HepG2 (cell line): ENCODE measurements around the gene EMILIN3. TPM values are rescaled to one million over a fixed set of nuclear protein-coding genes. Genes with fewer than 3 reads are reported as not detected.

Experiments used
- AHR ChIP-seq: IDR thresholded peaks from 2 replicates; pipeline ENCODE4 v1.6.1; 2018; ENCODE audit warnings: missing genetic modification reagents, missing compliant biosample characterization
- EEA1 ChIP-seq: sonication (generic); formaldehyde crosslinking; IDR thresholded peaks from 2 replicates; pipeline ENCODE4 v1.5.1; 2020; ENCODE audit warnings: mild to moderate bottlenecking, missing genetic modification reagents, borderline replicate concordance
- FOXA1 ChIP-seq, 2 experiments: fragments of 450-650 bp in 1 of 2; sonication (generic) in 1 of 2; formaldehyde crosslinking in 1 of 2; IDR thresholded peaks; 2 replicates each; pipeline versions ENCODE4 v1.4.0 to v1.6.1; 2016 to 2020; ENCODE audit warnings: missing genetic modification reagents in 1 of 2
- GATA4 ChIP-seq: sonication (generic); IDR thresholded peaks from 2 replicates; pipeline ENCODE4 v1.6.1; 2016; ENCODE audit warnings: antibody characterized with exemption, low read depth, borderline replicate concordance
- HNRNPLL ChIP-seq: fragments of 200-400 bp; formaldehyde crosslinking; IDR thresholded peaks from 2 replicates; pipeline ENCODE4 v1.6.1; 2017; ENCODE audit warnings: mild to moderate bottlenecking, low read depth, low read length; ENCODE audit not compliant: poor library complexity, severe bottlenecking
- IRF9 ChIP-seq: sonication (generic); formaldehyde crosslinking; IDR thresholded peaks from 2 replicates; pipeline ENCODE4 v1.8.0; 2022; ENCODE audit warnings: missing genetic modification reagents, mild to moderate bottlenecking, borderline replicate concordance
- MYC ChIP-seq: sonication (generic); formaldehyde crosslinking; IDR thresholded peaks from 2 replicates; pipeline ENCODE4 v1.9.0; 2021; ENCODE audit warnings: missing genetic modification reagents, borderline replicate concordance
- NBN ChIP-seq: fragments of 450-650 bp; conservative IDR thresholded peaks from 2 replicates; pipeline ENCODE4 v1.6.1; 2017
- NCOA2 ChIP-seq: sonication (generic); formaldehyde crosslinking; IDR thresholded peaks from 2 replicates; pipeline ENCODE4 v1.8.0; 2022; ENCODE audit warnings: inconsistent platforms
- NFATC3 ChIP-seq: sonication (generic); formaldehyde crosslinking; IDR thresholded peaks from 2 replicates; pipeline ENCODE4 v1.5.1; 2020; ENCODE audit warnings: mild to moderate bottlenecking, missing genetic modification reagents
- NRL ChIP-seq: sonication (generic); formaldehyde crosslinking; IDR thresholded peaks from 2 replicates; pipeline ENCODE4 v1.5.0; 2020; ENCODE audit warnings: missing genetic modification reagents, mild to moderate bottlenecking, moderate library complexity, borderline replicate concordance
- PRDM4 ChIP-seq: sonication (generic); formaldehyde crosslinking; IDR thresholded peaks from 2 replicates; pipeline ENCODE4 v1.9.0; 2021; ENCODE audit warnings: missing genetic modification reagents, borderline replicate concordance
- SRY ChIP-seq: sonication (generic); formaldehyde crosslinking; IDR thresholded peaks from 2 replicates; pipeline ENCODE4 v1.8.0; 2022; ENCODE audit warnings: mild to moderate bottlenecking, missing genetic modification reagents
- ZFP1 ChIP-seq: IDR thresholded peaks from 2 replicates; pipeline ENCODE4 v1.6.1; 2016
- ZFP41 ChIP-seq: sonication (generic); formaldehyde crosslinking; IDR thresholded peaks from 2 replicates; pipeline ENCODE4 v1.4.0; 2020; ENCODE audit warnings: mild to moderate bottlenecking, missing genetic modification reagents, borderline replicate concordance
- ZFP82 ChIP-seq: sonication (generic); formaldehyde crosslinking; IDR thresholded peaks from 2 replicates; pipeline ENCODE4 v1.5.1; 2020; ENCODE audit warnings: mild to moderate bottlenecking, missing genetic modification reagents, borderline replicate concordance
- ZNF451 ChIP-seq: sonication (generic); formaldehyde crosslinking; IDR thresholded peaks from 2 replicates; pipeline ENCODE4 v1.5.0; 2020; ENCODE audit warnings: mild to moderate bottlenecking, missing genetic modification reagents
- ZNF484 ChIP-seq: sonication (generic); formaldehyde crosslinking; IDR thresholded peaks from 2 replicates; pipeline ENCODE4 v1.5.1; 2020; ENCODE audit warnings: mild to moderate bottlenecking, low read depth, missing genetic modification reagents, borderline replicate concordance
- ZNF549 ChIP-seq: sonication (generic); formaldehyde crosslinking; IDR thresholded peaks from 2 replicates; pipeline ENCODE4 v1.5.0; 2020; ENCODE audit warnings: missing genetic modification reagents
- ZNF556 ChIP-seq: sonication (generic); formaldehyde crosslinking; IDR thresholded peaks from 2 replicates; pipeline ENCODE4 v1.4.0; 2020; ENCODE audit warnings: mild to moderate bottlenecking, missing genetic modification reagents, borderline replicate concordance
- ZNF616 ChIP-seq: sonication (generic); formaldehyde crosslinking; IDR thresholded peaks from 2 replicates; pipeline ENCODE4 v1.5.0; 2020; ENCODE audit warnings: low read depth, mild to moderate bottlenecking, missing genetic modification reagents
- ZNF761 ChIP-seq: sonication (generic); formaldehyde crosslinking; conservative IDR thresholded peaks from 2 replicates; pipeline ENCODE4 v1.4.0; 2020; ENCODE audit warnings: mild to moderate bottlenecking, missing genetic modification reagents
- ZNF788 ChIP-seq: sonication (generic); formaldehyde crosslinking; IDR thresholded peaks from 2 replicates; pipeline ENCODE4 v1.5.0; 2020; ENCODE audit warnings: mild to moderate bottlenecking, missing genetic modification reagents, borderline replicate concordance
- ZNF839 ChIP-seq: sonication (generic); formaldehyde crosslinking; IDR thresholded peaks from 2 replicates; pipeline ENCODE4 v1.4.0; 2020; ENCODE audit warnings: missing genetic modification reagents, mild to moderate bottlenecking, borderline replicate concordance
- polyA plus RNA-seq, 8 experiments: library from polyadenylated mRNA; depleted of rRNA in 3 of 8; stranded (reverse) in 7 of 8; unstranded in 1 of 8; fragments of >200 nt; fragmentation: Illumina TruSeq in 4 of 8; extraction: Trizol in 4 of 8; gene quantifications; 2 replicates each; pipeline versions ENCODE4 v1.2.1 to v1.2.3, GENCODE V29; 2011 to 2016; ENCODE audit warnings: low read depth in 4 of 8, missing spikeins in 1 of 8, mixed read lengths in 1 of 8; ENCODE audit not compliant: insufficient read depth in 1 of 8
- total RNA-seq, 5 experiments: library from RNA; depleted of rRNA; stranded (reverse); fragments of >200 nt; fragmentation: Illumina TruSeq; extraction: Trizol; gene quantifications; 2 replicates each; pipeline ENCODE4 v1.2.3, GENCODE V29; 2016; ENCODE audit warnings: low read depth in 1 of 5
- TF ChIP-seq, protein P1 (sequence below): IDR thresholded peaks from 2 replicates; pipeline ENCODE4 v1.6.1; 2016; ENCODE audit warnings: missing genetic modification reagents, missing compliant biosample characterization

EMILIN3 gene
- total and polyA plus RNA-seq, 2 of the 13 experiments (the other 11 are each of a cell fraction or from before 2014, with no cell fraction given), result 0.25 to 0.29 TPM

GRCh38 chr20:41340327-41341055 lies 26.1 kb downstream of the EMILIN3 start, which contains the start of gene LPIN3 (continued):
- TF ChIP-seq IRF9 (CRISPR knock-in tag) (peak; percentile 65; the same call in 1 of the 2 replicates), NCOA2 (CRISPR knock-in tag) (peak; percentile 26; the same call in 1 of the 2 replicates), NRL (peak; percentile 66), EEA1 (CRISPR knock-in tag) (0 out of 2 replicates have a peak, but pooled peaks have one; percentile 14), NFATC3 (CRISPR knock-in tag) (no peak), ZFP82 (peak; percentile 97), ZFP1 (CRISPR knock-in tag) (no peak; the same call in 1 of the 2 replicates), ZNF839 (CRISPR knock-in tag) (0 out of 2 replicates have a peak, but pooled peaks have one; percentile 25), ZNF549 (no peak), SRY (CRISPR knock-in tag) (peak; percentile 71), FOXA1 (IDR thresholded peaks at IDR 0.05) (no peak), FOXA1 (CRISPR knock-in tag; IDR thresholded peaks at IDR 0.05) (no peak), ZNF451 (CRISPR knock-in tag) (no peak), ZNF788 (CRISPR knock-in tag) (0 out of 2 replicates have a peak, but pooled peaks have one; percentile 18), PRDM4 (CRISPR knock-in tag) (no peak), ZNF484 (CRISPR knock-in tag) (no peak), AHR (CRISPR knock-in tag) (0 out of 2 replicates have a peak, but pooled peaks have one; percentile 29), MYC (CRISPR knock-in tag) (peak; percentile 72; the same call in 1 of the 2 replicates), ZNF556 (peak; percentile 52; the same call in 1 of the 2 replicates), GATA4 (no peak), HNRNPLL (no peak), ZNF761 (CRISPR knock-in tag) (peak; percentile 13; the same call in 1 of the 2 replicates), ZFP41 (CRISPR knock-in tag) (no peak), ZNF616 (CRISPR knock-in tag) (no peak; the same call in 1 of the 2 replicates), NBN (no peak)
- TF ChIP-seq, protein P1, sequence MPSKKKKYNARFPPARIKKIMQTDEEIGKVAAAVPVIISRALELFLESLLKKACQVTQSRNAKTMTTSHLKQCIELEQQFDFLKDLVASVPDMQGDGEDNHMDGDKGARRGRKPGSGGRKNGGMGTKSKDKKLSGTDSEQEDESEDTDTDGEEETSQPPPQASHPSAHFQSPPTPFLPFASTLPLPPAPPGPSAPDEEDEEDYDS, result peak; percentile 80
